GM18502 (cell line): ENCODE data around the gene PIEZO1.
A peak's percentile ranks its signal among the peaks of the same experiment; 100 is the strongest.

Experiments
- ATAC-seq: cut with Tn5 transposase; IDR thresholded peaks from one replicate; pipeline ENCODE4 v1.9.1; 2021; ENCODE audit warnings: mild to moderate bottlenecking; ENCODE audit not compliant: unreplicated experiment, poor library complexity

PIEZO1 gene

GRCh38 chr16:88738151-88739084, 46.6 kb downstream of the PIEZO1 start:
- ATAC-seq: no peak

DNA sequence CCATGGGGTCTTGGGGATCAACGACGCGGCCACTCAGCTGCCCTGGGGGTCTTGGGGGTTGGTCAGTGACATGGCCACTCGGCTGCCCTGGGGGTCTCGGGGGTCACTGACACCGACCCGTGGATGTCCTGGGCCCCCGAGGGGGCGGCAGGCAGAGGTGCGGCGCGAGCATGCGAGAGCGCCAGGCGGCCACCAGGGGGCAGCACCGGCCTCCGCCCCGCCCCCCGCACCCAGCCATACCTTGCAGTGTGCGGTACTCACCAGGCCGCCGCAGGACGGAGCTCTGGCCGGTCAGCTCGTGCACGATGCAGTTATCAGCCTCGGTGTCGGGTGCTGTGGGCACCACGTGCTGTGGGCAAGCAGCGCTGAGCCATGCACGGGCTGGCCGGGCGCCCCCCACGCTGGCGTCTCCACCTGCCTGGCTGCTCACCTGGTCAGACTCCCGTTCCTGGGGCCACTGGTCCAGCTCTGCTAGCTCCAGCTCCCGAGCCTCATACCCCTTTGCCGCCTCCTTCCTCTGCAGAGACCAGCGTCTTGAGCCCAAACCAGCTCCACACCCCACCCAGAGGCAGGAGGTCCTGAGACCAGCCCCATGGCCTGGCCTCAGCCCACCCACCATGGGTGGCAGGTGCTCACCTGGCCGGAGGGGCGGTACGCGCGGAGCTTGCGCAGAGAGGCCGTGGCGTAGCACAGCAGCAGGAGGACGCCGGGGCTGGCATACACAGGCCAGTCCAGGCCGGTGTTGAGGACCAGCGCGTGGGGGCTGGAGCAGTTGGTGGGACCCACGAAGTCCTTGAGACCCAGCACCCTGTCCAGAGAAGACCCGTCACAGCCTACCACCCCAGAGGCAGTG, 47.5 kb downstream of the PIEZO1 start:
- peak; percentile 57 for ATAC-seq

- no peak for ATAC-seq
Observed at GRCh38 chr16:88736496-88736895, 48.5 kb downstream of the PIEZO1 start.

GRCh38 chr16:88736088-88736487, 48.9 kb downstream of the PIEZO1 start:
- ATAC-seq: no peak

DNA sequence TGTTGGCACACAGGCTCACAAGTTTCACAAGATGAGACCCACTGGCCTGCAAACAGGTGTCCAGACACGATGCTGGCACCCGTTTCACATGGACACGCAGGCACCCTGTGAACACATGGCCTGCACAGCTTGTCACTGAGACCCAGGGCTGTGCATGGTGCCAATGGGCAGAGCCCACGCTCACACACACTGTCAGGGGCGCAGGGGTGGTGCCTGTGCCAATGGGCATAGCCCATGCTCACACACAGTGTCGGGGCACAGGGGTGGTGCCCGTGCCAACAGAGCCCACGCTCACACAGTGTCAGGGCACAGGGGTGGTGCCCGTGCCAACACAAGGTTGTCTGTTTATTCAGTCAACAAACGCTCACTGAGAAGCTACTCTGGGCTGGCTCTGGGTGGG, 49.4 kb downstream of the PIEZO1 start:
- no peak for ATAC-seq

- ATAC-seq: no peak
Observed at GRCh38 chr16:88735121-88735520, 49.9 kb downstream of the PIEZO1 start.

GRCh38 chr16:88734361-88734728, 50.7 kb downstream of the PIEZO1 start:
- ATAC-seq: no peak

GRCh38 chr16:88733630-88734360, 51.2 kb downstream of the PIEZO1 start:
- no peak for ATAC-seq

DNA sequence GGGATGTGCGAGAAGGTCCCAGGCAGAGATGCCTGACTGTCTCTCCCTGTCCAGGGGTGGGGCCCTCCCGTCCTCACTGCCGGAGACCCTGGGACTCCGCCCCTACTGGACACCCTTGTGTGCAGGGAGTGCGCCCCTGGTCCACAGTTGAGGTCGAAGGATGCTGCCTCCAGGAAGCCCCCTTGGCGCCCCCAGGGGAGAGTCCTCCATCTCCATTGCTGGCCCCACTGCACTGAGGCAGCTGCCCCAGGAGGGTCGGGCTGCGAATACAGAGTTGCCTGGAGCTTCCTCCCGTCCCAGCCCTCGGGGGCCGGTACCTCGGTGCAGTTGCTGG, 52.1 kb downstream of the PIEZO1 start:
- no peak for ATAC-seq

GRCh38 chr16:88732172-88732960, 52.7 kb downstream of the PIEZO1 start:
- no peak for ATAC-seq

DNA sequence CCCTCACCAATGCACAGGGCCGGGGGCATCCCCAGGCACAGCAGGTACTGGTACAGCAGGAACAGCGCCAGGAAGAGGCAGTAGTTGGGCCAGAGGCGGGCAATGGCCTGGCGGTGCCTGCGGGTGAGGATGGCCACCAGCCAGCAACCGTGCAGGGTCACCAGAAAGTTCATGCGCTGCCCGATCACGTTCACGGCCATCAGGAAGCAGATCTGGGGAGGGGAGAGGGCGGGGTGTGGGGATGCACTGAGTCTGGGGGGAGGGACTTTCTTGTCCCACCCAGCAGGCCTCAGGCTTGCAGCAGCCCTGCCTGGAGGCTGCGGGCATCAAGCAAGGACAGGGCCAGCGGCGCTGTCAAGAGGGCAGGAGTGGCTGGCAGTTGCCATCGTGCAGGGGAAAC, 53.3 kb downstream of the PIEZO1 start:
- no peak for ATAC-seq

DNA sequence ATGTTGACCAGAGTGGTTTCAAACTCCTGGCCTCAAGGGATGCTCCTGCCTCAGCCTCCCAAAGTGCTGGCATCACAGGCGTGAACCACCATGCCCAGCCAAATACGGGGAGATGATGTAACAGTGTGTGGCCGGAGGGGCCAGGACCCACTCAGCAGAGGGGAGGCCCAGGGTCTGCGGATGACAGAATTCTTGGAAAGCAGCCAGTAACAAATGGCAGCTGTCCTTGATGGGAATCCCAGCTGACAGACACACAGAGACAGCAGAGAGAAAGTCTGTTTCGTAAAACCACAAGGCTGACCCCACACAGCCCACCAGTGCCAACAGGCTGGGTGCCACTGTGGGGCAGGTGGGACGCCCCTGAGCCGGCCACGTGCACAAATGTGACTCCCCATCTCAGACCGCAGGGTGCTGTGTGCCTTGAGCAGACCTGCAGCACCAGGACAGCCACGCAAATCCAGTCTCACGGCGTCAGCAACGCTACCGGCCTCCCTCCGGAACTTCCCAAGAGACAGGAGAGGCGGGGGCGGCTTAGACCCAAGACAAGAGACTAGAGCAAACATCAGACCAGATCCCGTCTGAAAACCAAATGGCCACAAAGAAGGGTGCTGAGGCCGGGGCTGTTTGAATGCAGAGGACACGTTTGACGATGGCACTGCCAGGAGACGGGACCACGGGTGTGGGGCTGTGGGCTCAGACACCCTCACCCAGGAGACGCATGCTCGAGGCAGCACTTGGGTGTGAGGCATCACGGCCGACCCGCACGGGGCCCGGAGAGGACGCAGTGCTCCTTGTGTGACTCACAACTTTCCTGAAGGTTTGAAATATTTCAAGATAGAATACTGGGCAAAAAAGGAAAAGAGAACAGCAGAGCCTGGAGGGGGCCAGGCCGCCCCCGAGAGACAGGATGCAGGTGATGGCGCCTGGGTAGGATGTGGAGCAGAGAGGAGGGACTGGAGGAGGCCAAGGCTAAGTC, 54.1 kb downstream of the PIEZO1 start:
- ATAC-seq: no peak

- no peak for ATAC-seq
Observed at GRCh38 chr16:88727871-88728270, 57.1 kb downstream of the PIEZO1 start.

DNA sequence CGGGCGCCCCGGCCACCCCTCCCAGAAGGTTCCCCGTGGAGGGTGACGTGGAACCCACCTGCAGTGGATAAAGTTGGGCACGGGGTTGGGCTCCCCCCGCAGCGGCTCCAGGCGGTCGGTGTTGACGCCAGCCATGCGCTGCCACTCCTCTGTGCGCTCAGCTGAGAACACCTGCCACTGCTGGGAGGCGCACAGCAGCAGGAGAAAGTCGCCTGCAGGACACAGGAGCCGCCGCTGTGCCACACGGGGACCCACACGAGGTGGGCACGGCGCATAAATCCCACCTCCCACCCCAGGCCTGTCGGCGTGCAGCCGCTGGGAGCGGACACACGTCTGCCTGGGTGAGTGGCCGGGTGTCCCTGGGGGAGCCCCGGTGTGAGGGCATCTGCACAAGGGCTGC, 58.0 kb downstream of the PIEZO1 start:
- ATAC-seq: no peak

DNA sequence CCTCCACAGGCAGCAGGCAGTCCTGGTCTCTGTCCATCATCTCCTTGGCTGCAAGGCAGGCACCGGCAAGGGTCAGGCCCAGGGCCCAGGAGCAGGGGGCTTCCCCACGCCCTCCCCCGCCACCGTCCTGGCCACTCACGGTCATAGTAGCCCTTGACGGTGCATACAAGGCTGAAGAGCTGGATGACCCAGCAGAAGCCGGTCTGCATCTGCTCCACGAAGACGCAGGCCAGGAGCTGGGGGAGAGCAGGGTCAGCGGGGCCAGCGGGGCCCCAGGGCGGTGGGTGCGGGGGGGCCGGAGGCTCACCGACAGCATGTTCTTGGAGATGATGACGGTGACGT, 58.6 kb downstream of the PIEZO1 start:
- ATAC-seq: no peak

DNA sequence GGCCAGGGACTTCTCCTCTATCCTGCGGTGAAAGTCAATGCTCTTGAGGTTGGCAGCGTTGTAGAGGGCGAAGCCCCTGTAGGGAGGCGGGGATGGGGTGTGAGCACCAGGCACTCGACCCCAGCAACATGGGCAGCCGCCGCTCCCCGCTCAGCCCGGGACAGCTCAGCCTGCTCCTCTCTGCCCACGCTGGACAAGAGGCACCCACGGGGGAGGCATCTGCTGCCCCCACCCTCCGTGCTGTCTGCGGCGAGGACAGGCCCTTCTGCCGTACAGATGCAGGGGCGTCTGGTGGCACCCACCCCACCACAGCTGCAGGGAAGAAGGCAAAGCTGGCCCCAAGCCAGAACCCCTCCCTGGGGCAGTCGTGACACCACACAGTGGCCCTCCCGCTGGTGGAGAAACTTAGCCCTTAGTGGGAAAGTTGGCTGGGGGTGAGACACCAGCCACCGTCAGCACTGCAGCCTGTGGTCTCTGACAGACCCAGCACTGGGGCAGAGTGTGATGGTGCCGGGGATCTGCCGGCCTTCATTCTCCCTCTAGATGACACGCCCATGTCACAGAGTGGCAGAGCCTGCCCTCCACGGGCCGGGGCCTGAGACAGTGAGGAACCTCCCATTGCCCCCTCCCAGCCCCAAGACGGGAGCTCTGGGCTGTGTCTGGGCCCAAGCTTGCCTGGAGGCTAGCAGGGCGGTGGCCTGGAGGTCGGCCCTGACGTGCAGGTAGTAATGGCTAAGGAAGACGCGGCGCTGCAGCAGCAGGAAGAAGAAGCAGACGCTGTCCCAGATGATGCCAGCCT, 59.2 kb downstream of the PIEZO1 start:
- no peak for ATAC-seq

GRCh38 chr16:88724855-88725555, 60.0 kb downstream of the PIEZO1 start:
- no peak for ATAC-seq

DNA sequence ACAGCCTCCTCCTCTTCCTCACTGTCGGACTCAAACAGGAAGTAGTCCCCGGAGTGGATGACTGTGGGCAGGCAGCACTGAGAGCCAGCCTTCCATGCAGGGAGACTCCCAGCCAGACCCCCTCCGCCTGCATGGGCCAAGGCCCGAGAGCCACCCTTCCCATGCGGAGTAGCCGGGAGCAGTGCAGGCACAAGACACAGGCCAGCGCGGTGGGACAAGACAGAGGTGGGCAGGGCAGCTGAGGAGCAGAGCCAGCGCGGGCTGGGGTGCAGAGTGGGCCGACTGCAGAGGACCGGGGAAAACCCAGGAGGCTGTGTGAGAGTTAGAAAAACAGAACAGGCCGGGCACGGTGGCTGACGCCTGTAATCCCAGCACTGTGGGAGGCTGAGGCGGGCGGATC, 61.1 kb downstream of the PIEZO1 start:
- no peak for ATAC-seq
